PC-3 (cell line): ENCODE data around the gene BTD. TPM values are rescaled to one million over a fixed set of nuclear protein-coding genes. Genes with fewer than 3 reads are reported as not detected.

Experiments
- microRNA-seq: library from miRNA; unstranded; fragments of <30 nt; microRNA quantifications from one replicate; pipeline ENCODE4 v1.1.0, GENCODE V29; 2020; ENCODE audit not compliant: unreplicated experiment
- total RNA-seq: library from RNA; depleted of rRNA; stranded (reverse); fragments of >200 nt; gene quantifications from 2 replicates; pipeline ENCODE4 v1.2.3, GENCODE V29; 2014; rRNA removed

BTD gene
- total RNA-seq, 1 experiment from 2014 or later, result 11.7 TPM

Small RNA genes within 50 kb of the gene (microRNA-seq; reads per million reads assigned to microRNA genes)
- not detected for gene MIR3134

Other genes with a start within 250 kb of the BTD start
- 22.4 and 27.5 TPM in 2 replicates for gene METTL6, start 174.2 kb upstream of the BTD start, total RNA-seq
- gene EAF1, start 174.1 kb upstream of the BTD start, total RNA-seq, result 28.6 and 35.3 TPM in 2 replicates
- gene COLQ, start 80.0 kb upstream of the BTD start, total RNA-seq, result 1.5 and 1.8 TPM in 2 replicates
- 20.3 and 25.5 TPM in 2 replicates for gene HACL1, start 176 bp upstream of the BTD start, total RNA-seq
- 52.1 and 53.0 TPM in 2 replicates for gene ANKRD28, start 196.2 kb downstream of the BTD start, total RNA-seq